Measurements from ENCODE around the gene SYNPO2. TPM values are rescaled to one million over a fixed set of nuclear protein-coding genes. Genes with fewer than 3 reads are reported as not detected.

The SYNPO2 gene
- total RNA-seq, 1 donor from 2014 or later: 109 TPM

DNA sequence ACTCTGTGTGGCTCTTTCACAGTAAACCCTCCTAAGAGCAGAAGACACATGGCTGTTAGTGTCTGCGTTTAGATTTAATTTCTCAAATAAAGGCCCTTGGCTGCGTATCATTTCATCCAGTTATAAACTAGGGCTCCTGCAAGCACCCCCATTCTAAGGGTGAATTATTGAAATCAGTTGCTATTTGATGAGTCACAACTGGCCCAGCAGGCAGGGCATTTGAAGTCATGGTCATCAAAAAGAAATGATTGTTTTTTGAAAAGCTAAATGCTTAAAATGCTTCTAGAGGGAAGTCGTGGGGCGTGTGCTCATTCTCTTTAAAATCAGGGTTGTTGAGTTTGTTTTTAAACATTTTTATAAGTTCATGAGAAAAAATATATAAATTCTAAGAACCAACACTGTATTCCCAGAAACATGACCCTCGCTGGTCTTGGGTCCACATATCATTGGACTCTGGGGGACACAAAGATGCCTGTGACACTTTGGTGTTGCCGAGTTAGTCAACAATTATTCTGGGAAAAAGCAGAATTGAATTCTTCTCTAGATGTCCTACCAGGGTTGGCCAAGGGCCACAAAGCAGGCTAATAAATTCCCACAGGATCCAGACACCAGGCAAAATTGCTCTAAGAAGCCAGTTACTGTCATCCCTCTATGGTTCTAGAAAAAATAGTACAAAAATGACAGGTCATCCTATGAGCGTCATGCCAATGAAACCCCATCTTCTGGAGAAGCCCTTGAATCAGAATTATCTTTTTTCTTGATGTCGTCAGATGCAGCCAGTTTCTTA, 147.5 kb downstream of the SYNPO2 start:
- Histone ChIP-seq H3K27me3 (no peaks in the 10 kb centered on the region), H3K4me1 (peaks cover 28% of the 10 kb centered on the region), H3K27ac (peak overlapping the region; percentile 44), H3K4me3 (no peak overlapping the region), H3K9me3 (no peaks in the 10 kb centered on the region), H3K36me3 (peaks cover 0 to 5% of the 10 kb centered on the region in 2 donors)
- intact Hi-C loops (cut with DNase I): no loop called here
- TF ChIP-seq, protein P1, sequence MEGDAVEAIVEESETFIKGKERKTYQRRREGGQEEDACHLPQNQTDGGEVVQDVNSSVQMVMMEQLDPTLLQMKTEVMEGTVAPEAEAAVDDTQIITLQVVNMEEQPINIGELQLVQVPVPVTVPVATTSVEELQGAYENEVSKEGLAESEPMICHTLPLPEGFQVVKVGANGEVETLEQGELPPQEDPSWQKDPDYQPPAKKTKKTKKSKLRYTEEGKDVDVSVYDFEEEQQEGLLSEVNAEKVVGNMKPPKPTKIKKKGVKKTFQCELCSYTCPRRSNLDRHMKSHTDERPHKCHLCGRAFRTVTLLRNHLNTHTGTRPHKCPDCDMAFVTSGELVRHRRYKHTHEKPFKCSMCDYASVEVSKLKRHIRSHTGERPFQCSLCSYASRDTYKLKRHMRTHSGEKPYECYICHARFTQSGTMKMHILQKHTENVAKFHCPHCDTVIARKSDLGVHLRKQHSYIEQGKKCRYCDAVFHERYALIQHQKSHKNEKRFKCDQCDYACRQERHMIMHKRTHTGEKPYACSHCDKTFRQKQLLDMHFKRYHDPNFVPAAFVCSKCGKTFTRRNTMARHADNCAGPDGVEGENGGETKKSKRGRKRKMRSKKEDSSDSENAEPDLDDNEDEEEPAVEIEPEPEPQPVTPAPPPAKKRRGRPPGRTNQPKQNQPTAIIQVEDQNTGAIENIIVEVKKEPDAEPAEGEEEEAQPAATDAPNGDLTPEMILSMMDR (IDR thresholded peaks at IDR 0.05): no peak
- TF ChIP-seq POLR2A (IDR thresholded peaks at IDR 0.05) (no peak), POLR2AphosphoS5 (IDR thresholded peaks at IDR 0.05; ENCODE audit: insufficient read depth in 1 of 2, low read depth in 1 of 2) (no peak)
- no peak for DNase-seq (ENCODE audit: extremely low spot score in 2 of 2)

DNA sequence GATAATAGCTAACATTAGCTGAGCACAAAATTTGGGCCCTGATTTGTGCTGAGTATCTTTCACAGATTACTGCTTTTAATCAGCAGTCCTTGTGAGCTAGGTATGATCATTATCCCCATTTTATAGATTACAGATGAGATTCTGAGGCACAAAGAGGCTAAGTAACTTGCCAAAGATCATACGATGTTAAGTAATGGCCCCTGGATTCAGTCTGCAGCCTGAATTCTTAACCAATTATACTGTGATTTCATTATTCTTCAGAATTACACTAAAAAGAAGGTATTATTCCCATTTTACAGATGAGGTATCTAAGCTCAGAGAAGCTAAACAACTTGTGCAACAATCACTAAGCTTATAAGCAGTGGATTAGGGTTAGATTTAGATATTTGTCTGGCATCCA, 149.1 kb downstream of the SYNPO2 start:
- no peak for DNase-seq (ENCODE audit: extremely low spot score in 2 of 2)
- intact Hi-C loops (cut with DNase I): no loop called here
- H3K4me3 ChIP-seq: no peak overlapping the region
- no peak for TF ChIP-seq POLR2A (IDR thresholded peaks at IDR 0.05)
- no peak for TF ChIP-seq POLR2AphosphoS5 (IDR thresholded peaks at IDR 0.05; ENCODE audit: insufficient read depth in 1 of 2, low read depth in 1 of 2)
- TF ChIP-seq, protein P1 (IDR thresholded peaks at IDR 0.05): no peak
- H3K36me3 ChIP-seq: no peaks in the 10 kb centered on the region
- peaks cover 44% of the 10 kb centered on the region for H3K4me1 ChIP-seq
- no peaks in the 10 kb centered on the region for H3K27me3 ChIP-seq
- no peaks in the 10 kb centered on the region for H3K9me3 ChIP-seq
- H3K27ac ChIP-seq: peak overlapping the region; percentile 44

DNA sequence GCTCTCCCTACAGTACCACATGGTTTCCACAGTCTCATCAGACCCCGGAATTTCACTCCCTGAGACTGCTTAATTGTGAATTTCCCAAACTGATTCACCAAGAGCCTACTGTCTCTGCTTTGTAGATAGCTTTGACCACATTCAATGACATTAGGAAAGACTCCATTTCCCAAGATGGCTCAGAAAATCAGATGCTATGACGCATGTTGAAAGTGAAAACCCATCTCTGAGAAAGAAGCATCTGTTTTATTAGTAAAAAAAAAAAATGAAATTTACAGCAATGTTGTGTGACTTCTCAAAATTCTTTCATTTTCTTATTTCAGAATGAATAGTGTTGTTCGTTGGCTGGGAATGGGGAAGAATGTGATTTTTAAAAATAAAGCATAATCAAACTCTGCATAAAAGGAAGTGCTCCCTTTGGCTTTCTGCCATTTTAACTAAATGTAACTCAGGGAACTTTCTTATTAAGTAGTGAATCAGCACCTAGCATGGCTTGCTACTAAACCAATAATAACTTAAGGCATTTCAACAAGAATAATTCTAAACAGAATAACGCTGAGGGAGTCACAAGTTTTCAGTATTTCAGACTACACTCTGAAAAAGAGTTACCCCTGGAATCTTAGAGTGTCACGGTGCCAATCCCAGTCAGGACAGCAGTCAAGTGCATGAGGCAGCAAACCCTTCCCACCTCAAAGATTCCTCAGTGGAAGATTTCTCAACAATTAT, 149.6 kb downstream of the SYNPO2 start:
- Histone ChIP-seq H3K36me3 (no peaks in the 10 kb centered on the region), H3K4me1 (peaks cover 46% of the 10 kb centered on the region), H3K9me3 (no peaks in the 10 kb centered on the region), H3K4me3 (no peak overlapping the region), H3K27me3 (no peaks in the 10 kb centered on the region), H3K27ac (peak overlapping the region; percentile 44)
- no peak for TF ChIP-seq POLR2A (IDR thresholded peaks at IDR 0.05)
- TF ChIP-seq, protein P1 (IDR thresholded peaks at IDR 0.05): no peak
- TF ChIP-seq POLR2AphosphoS5 (IDR thresholded peaks at IDR 0.05; ENCODE audit: insufficient read depth in 1 of 2, low read depth in 1 of 2): no peak
- intact Hi-C loops (cut with DNase I): no loop called here
- no peak for DNase-seq (ENCODE audit: extremely low spot score in 2 of 2)

DNA sequence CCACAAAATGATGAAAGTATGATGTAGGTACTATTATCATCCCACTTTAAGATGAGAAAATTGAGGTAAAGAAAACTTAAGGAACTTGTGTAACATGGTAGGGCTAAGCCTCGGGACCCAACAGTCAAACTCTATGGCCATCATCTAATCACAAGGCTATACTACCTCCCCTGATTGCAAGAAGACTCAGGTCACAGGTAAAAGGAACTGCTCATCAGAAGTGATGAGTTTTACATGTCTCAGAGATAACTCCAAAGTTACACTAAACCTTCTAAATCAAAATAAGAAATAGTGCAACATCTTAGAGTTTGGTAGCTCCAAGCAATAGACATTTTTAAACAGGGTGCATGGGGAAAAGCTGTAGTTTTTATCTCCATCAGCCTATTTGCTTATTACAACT, 150.5 kb downstream of the SYNPO2 start:
- H3K27me3 ChIP-seq: no peaks in the 10 kb centered on the region
- intact Hi-C loops (cut with DNase I): no loop called here
- no peak overlapping the region for H3K27ac ChIP-seq
- H3K4me1 ChIP-seq: peaks cover 46% of the 10 kb centered on the region
- H3K9me3 ChIP-seq: no peaks in the 10 kb centered on the region
- no peak overlapping the region for H3K4me3 ChIP-seq
- no peaks in the 10 kb centered on the region for H3K36me3 ChIP-seq
- TF ChIP-seq POLR2AphosphoS5 (IDR thresholded peaks at IDR 0.05; ENCODE audit: insufficient read depth in 1 of 2, low read depth in 1 of 2) (no peak), POLR2A (IDR thresholded peaks at IDR 0.05) (no peak)
- TF ChIP-seq, protein P1 (IDR thresholded peaks at IDR 0.05): no peak
- DNase-seq (ENCODE audit: extremely low spot score in 2 of 2): no peak

All from vagina (tissue), 2 donors.